Measurements from ENCODE around the gene TGM1. TPM values are rescaled to one million over a fixed set of nuclear protein-coding genes. Genes with fewer than 3 reads are reported as not detected.

TGM1 gene
- total and polyA plus RNA-seq, 2 donors: 0.65 to 1.2 TPM

Small RNAs within 50 kb of the gene (small RNA-seq; reads per million reads assigned to genes)
- gene CHMP4A (not detected), gene MDP1 (not detected)

Other genes with a start within 250 kb of the TGM1 start
Only the 30 nearest of the 34 such genes appear.
- 5.3 TPM for gene PCK2, start 168.9 kb downstream of the TGM1 start, total RNA-seq
- 23.7 TPM for gene PCK2, start 168.9 kb downstream of the TGM1 start, polyA plus RNA-seq
- gene DCAF11, start 148.4 kb downstream of the TGM1 start, total RNA-seq: 34.0 TPM
- gene DCAF11, start 148.4 kb downstream of the TGM1 start, polyA plus RNA-seq: 52.5 TPM
- 0.85 TPM for gene NRL, start 148.2 kb downstream of the TGM1 start, total RNA-seq
- gene NRL, start 148.2 kb downstream of the TGM1 start, polyA plus RNA-seq: 2.9 TPM
- 4.2 TPM for gene FITM1, start 132.5 kb downstream of the TGM1 start, total RNA-seq
- gene FITM1, start 132.5 kb downstream of the TGM1 start, polyA plus RNA-seq: 0.81 TPM
- 78.0 TPM for gene PSME1, start 127.0 kb downstream of the TGM1 start, total RNA-seq
- gene PSME1, start 127.0 kb downstream of the TGM1 start, polyA plus RNA-seq: 214 TPM
- 5.0 TPM for gene EMC9, start 121.6 kb downstream of the TGM1 start, total RNA-seq
- gene EMC9, start 121.6 kb downstream of the TGM1 start, polyA plus RNA-seq: 24.4 TPM
- gene PSME2, start 116.6 kb downstream of the TGM1 start, total RNA-seq: 67.9 TPM
- 97.7 TPM for gene PSME2, start 116.6 kb downstream of the TGM1 start, polyA plus RNA-seq
- 30.8 TPM for gene RNF31, start 115.7 kb downstream of the TGM1 start, total RNA-seq
- 45.8 TPM for gene RNF31, start 115.7 kb downstream of the TGM1 start, polyA plus RNA-seq
- 56.8 TPM for gene IRF9, start 101.9 kb downstream of the TGM1 start, total RNA-seq
- 106 TPM for gene IRF9, start 101.9 kb downstream of the TGM1 start, polyA plus RNA-seq
- gene REC8, start 91.1 kb downstream of the TGM1 start, total RNA-seq: 5.8 TPM
- gene REC8, start 91.1 kb downstream of the TGM1 start, polyA plus RNA-seq: 8.5 TPM
- 9.8 TPM for gene IPO4, start 74.4 kb downstream of the TGM1 start, total RNA-seq
- 24.3 TPM for gene IPO4, start 74.4 kb downstream of the TGM1 start, polyA plus RNA-seq
- gene TM9SF1, start 67.7 kb downstream of the TGM1 start, total RNA-seq: 30.4 TPM
- 48.1 TPM for gene TM9SF1, start 67.7 kb downstream of the TGM1 start, polyA plus RNA-seq
- gene TSSK4, start 57.5 kb downstream of the TGM1 start, total RNA-seq: 0.26 TPM
- 0.11 TPM for gene TSSK4, start 57.5 kb downstream of the TGM1 start, polyA plus RNA-seq
- 22.5 TPM for gene CHMP4A, start 49.7 kb downstream of the TGM1 start, total RNA-seq
- gene CHMP4A, start 49.7 kb downstream of the TGM1 start, polyA plus RNA-seq: 111 TPM
- gene MDP1, start 47.1 kb downstream of the TGM1 start, total RNA-seq: 15.1 TPM
- 29.1 TPM for gene MDP1, start 47.1 kb downstream of the TGM1 start, polyA plus RNA-seq
- gene NEDD8, start 30.8 kb downstream of the TGM1 start, total RNA-seq: 73.8 TPM
- 220 TPM for gene NEDD8, start 30.8 kb downstream of the TGM1 start, polyA plus RNA-seq
- 44.9 TPM for gene GMPR2, start 30.2 kb downstream of the TGM1 start, total RNA-seq
- 63.1 TPM for gene GMPR2, start 30.2 kb downstream of the TGM1 start, polyA plus RNA-seq
- 35.1 TPM for gene TINF2, start 20.6 kb downstream of the TGM1 start, total RNA-seq
- 68.7 TPM for gene TINF2, start 20.6 kb downstream of the TGM1 start, polyA plus RNA-seq
- 9.5 TPM for gene RABGGTA, start 8.4 kb upstream of the TGM1 start, total RNA-seq
- gene RABGGTA, start 8.4 kb upstream of the TGM1 start, polyA plus RNA-seq: 23.4 TPM
- 10.4 TPM for gene DHRS1, start 36.6 kb upstream of the TGM1 start, total RNA-seq
- gene DHRS1, start 36.6 kb upstream of the TGM1 start, polyA plus RNA-seq: 33.4 TPM
- gene NOP9, start 36.7 kb upstream of the TGM1 start, total RNA-seq: 12.8 TPM
- 18.0 TPM for gene NOP9, start 36.7 kb upstream of the TGM1 start, polyA plus RNA-seq
- gene CIDEB, start 44.8 kb upstream of the TGM1 start, total RNA-seq: 7.3 TPM
- gene CIDEB, start 44.8 kb upstream of the TGM1 start, polyA plus RNA-seq: 12.8 TPM
- gene LTB4R2, start 47.0 kb upstream of the TGM1 start, total RNA-seq: 4.0 TPM
- gene LTB4R2, start 47.0 kb upstream of the TGM1 start, polyA plus RNA-seq: 2.8 TPM
- 2.3 TPM for gene LTB4R, start 48.3 kb upstream of the TGM1 start, total RNA-seq
- gene LTB4R, start 48.3 kb upstream of the TGM1 start, polyA plus RNA-seq: 6.0 TPM
- 12.6 TPM for gene ADCY4, start 71.9 kb upstream of the TGM1 start, total RNA-seq
- 28.7 TPM for gene ADCY4, start 71.9 kb upstream of the TGM1 start, polyA plus RNA-seq
- gene RIPK3, start 76.8 kb upstream of the TGM1 start, total RNA-seq: 4.4 TPM
- 7.8 TPM for gene RIPK3, start 76.8 kb upstream of the TGM1 start, polyA plus RNA-seq
- 41.8 TPM for gene NFATC4, start 105.0 kb upstream of the TGM1 start, total RNA-seq
- 136 TPM for gene NFATC4, start 105.0 kb upstream of the TGM1 start, polyA plus RNA-seq
- gene NYNRIN, start 135.8 kb upstream of the TGM1 start, total RNA-seq: 35.4 TPM
- 13.5 TPM for gene NYNRIN, start 135.8 kb upstream of the TGM1 start, polyA plus RNA-seq
- gene CBLN3, start 166.5 kb upstream of the TGM1 start, total RNA-seq: 1.8 TPM
- 5.9 TPM for gene CBLN3, start 166.5 kb upstream of the TGM1 start, polyA plus RNA-seq
- 51.4 TPM for gene KHNYN, start 166.8 kb upstream of the TGM1 start, total RNA-seq
- gene KHNYN, start 166.8 kb upstream of the TGM1 start, polyA plus RNA-seq: 37.5 TPM

Measured in urinary bladder (tissue), 2 donors.